Right cardiac atrium (tissue), 5 donors: ENCODE data around the gene TTC9B. TPM values are rescaled to one million over a fixed set of nuclear protein-coding genes. Genes with fewer than 3 reads are reported as not detected.
"Not testable (repeated sequence)": the region's sequence is repeated elsewhere in the genome, so short reads cannot be mapped to it uniquely, and the experiment has no call there.

Experiments used
- ATAC-seq, 2 donors: fragments of 200-7000 bp; cut with Tn5 transposase; one replicate each; pipeline versions ENCODE4 v1.8.0 to v1.9.1; 2020; ENCODE audit warnings: moderate library complexity in 2 of 2, mild to moderate bottlenecking in 1 of 2
- DNase-seq, 3 donors: peaks; one replicate each; pipeline ENCODE4 v3.0.0-alpha.2; 2020
- H3K27ac ChIP-seq: one replicate; pipeline ENCODE4 v1.5.1; 2013; ENCODE audit warnings: mild to moderate bottlenecking, low read length, control low read depth, moderate library complexity
- H3K27me3 ChIP-seq: one replicate; pipeline ENCODE4 v1.6.1; 2013; ENCODE audit not compliant: control insufficient read depth, insufficient read depth
- H3K4me1 ChIP-seq: one replicate; pipeline ENCODE4 v1.6.1; 2013; ENCODE audit warnings: low read length; ENCODE audit not compliant: control insufficient read depth, insufficient read depth
- H3K4me3 ChIP-seq: one replicate; pipeline ENCODE4 v1.5.1; 2013; ENCODE audit warnings: low read length, control low read depth
- H3K9me3 ChIP-seq: one replicate; pipeline ENCODE4 v1.6.1; 2013; ENCODE audit warnings: low read length; ENCODE audit not compliant: control insufficient read depth
- WGBS: extraction: QIAGEN DNeasy Blood & Tissue Kit; methylation state at CpG from one replicate; pipeline ENCODE4 v1.1.7; 2013; 5-methylcytosine and 5-hydroxymethylcytosine counted together
- intact Hi-C, 4 donors: fragments of 100-400 bp; cut with DNase I; formaldehyde crosslinking; loops; one replicate each; pipeline versions ENCODE4 v1.11.0 to v1.14.0; 2022 to 2023
- polyA plus RNA-seq: library from polyadenylated mRNA; stranded (reverse); fragments of 200-250 nt; gene quantifications from one replicate; pipeline ENCODE4 v1.2.3, GENCODE V29; 2013
- total RNA-seq, 4 donors: library from RNA; stranded (reverse); fragmentation: NEBNext Ultra II Directional; extraction: Animal tissue kit (Norgen Biotek cat#: 25700); gene quantifications; one replicate each; pipeline ENCODE4 v1.2.1, GENCODE V29; 2021
- donor health status: healthy with polysubstance abuse.
- donor health status: DM: no; HTN: yes; CAD: no.
- donor health status: DM: no; HTN: no; CAD: no.
- donor health status: DM: no; HTN: yes; CAD: no; lungs with severe emphysema.
- donor health status: DM: yes; HTN: yes; CAD: no.

The TTC9B gene
- total and polyA plus RNA-seq, 5 donors, result 0.11 TPM; not detected in 4

DNA sequence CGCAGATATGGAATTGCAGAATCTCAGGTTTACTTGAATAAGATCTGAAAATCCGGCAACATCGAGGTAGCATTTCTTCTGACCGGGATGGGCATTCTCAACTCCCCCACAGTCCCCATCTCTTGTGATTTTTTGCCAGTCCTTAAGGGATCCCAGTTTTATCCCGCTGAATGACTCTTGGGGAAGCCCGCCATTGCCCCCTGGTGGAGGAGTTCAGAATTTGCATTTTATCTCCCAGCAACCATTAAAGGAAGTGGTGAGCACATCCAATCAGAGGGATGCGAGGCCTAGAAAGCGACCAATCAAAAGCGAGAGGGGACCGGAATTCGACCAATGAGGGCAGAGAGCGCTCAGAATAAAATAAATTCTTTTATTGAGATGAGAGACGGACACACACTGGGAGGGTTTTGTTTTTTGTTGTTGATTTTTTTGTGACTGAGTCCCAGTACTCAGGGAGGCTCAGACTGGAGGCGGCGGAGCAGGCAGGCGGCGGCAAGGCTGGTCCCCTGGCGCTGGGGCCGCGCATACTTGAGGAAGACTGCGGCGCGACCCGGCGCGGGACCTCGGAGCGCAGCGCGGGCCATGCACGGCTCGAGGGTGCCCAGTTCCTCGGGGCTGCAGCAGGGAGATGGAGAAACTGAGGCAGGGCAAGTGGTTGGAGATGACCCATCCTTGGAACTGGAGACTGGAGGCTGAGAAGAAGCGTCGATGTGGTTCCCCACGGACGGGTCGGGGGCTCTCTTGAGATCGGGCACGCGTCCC is 3.9 kb upstream of the TTC9B start:
- no peaks in the 10 kb centered on the region for H3K9me3 ChIP-seq
- ATAC-seq, result peak; percentile 84 to 87
- intact Hi-C loops, result loop anchor here (5.0 to 10.0 kb wide), 3 partner anchors 77 to 85 kb away; no protein-coding TSS in a partner anchor
- no peaks in the 10 kb centered on the region for H3K27me3 ChIP-seq
- DNase-seq, result peak; percentile 80 to 84 (median 84)
- peaks cover 3% of the 10 kb centered on the region for H3K4me1 ChIP-seq
- WGBS, result 56% methylated on average over 41 of the region's 41 CpGs
- H3K27ac ChIP-seq, result no peak overlapping the region
- H3K4me3 ChIP-seq, result no peak overlapping the region

DNA sequence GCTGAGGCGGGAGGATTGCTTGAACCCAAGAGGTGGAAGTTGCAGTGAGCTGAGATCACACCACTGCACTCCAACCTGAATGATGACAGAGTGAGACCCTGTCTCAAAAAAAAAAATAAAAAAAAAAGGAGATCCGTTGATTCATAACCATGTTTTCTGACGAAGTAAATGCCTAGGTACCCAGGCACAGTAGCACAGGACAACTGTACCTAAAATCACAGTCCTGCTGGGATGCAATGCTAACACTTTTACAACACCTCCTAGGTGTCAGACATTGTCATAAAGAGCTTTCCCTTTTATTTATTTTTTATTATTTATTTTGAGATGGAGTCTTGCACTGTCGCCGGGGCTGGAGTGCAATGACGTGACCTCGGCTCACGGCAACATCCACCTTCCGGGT is 2.5 kb upstream of the TTC9B start:
- intact Hi-C loops, result loop anchor here (5.0 to 10.0 kb wide), 3 partner anchors 76 to 83 kb away; no protein-coding TSS in a partner anchor

GRCh38 chr19:40219721-40220276 is 1.6 kb upstream of the TTC9B start:
- no peak overlapping the region for H3K4me3 ChIP-seq
- H3K9me3 ChIP-seq, result no peaks in the 10 kb centered on the region
- H3K27me3 ChIP-seq, result no peaks in the 10 kb centered on the region
- intact Hi-C loops, result loop anchor here (5.0 to 10.0 kb wide), 3 partner anchors 75 to 82 kb away; no protein-coding TSS in a partner anchor
- no peak overlapping the region for H3K27ac ChIP-seq
- no peaks in the 10 kb centered on the region for H3K4me1 ChIP-seq
- 27% methylated on average over 8 of the region's 8 CpGs for WGBS
- ATAC-seq (no peak), DNase-seq (no peak)

More for the DNA sequence above, 2.5 kb upstream of the TTC9B start:
- Histone ChIP-seq H3K4me3 (no peak overlapping the region), H3K9me3 (no peaks in the 10 kb centered on the region), H3K4me1 (peaks cover 2% of the 10 kb centered on the region), H3K27me3 (no peaks in the 10 kb centered on the region), H3K27ac (no peak overlapping the region)
- ATAC-seq, result no peak
- DNase-seq, result no peak
- 86% methylated on average over 9 of the region's 9 CpGs for WGBS

- H3K4me1 ChIP-seq, ATAC-seq, intact Hi-C loops, H3K9me3 ChIP-seq, H3K27ac ChIP-seq, DNase-seq, H3K27me3 ChIP-seq, H3K4me3 ChIP-seq: not testable (repeated sequence)
- WGBS, result 77% methylated on average over 4 of the region's 4 CpGs
Observed at GRCh38 chr19:40219029-40219428, 845 bp upstream of the TTC9B start.

- intact Hi-C loops, result no loop called here
- WGBS, result 7% methylated on average over 54 of the region's 54 CpGs
Observed at GRCh38 chr19:40217027-40217810, 965 bp downstream of the TTC9B start.

GRCh38 chr19:40216777-40217026 is 1.5 kb downstream of the TTC9B start:
- 29% methylated on average over 9 of the region's 9 CpGs for WGBS
- Histone ChIP-seq H3K4me1 (no peaks in the 10 kb centered on the region), H3K27ac (no peak overlapping the region), H3K4me3 (no peak overlapping the region), H3K9me3 (no peaks in the 10 kb centered on the region), H3K27me3 (no peaks in the 10 kb centered on the region)
- no peak for ATAC-seq
- no peak for DNase-seq
- intact Hi-C loops, result no loop called here

More at GRCh38 chr19:40217027-40217810, 965 bp downstream of the TTC9B start:
- H3K27ac ChIP-seq, result no peak overlapping the region
- H3K4me3 ChIP-seq, result no peak overlapping the region
- ATAC-seq (no peak), DNase-seq (peak in 2 of 3 donors; percentile 63 to 65)
- H3K27me3 ChIP-seq, result no peaks in the 10 kb centered on the region
- H3K4me1 ChIP-seq, result no peaks in the 10 kb centered on the region
- no peaks in the 10 kb centered on the region for H3K9me3 ChIP-seq

GRCh38 chr19:40216013-40216776 is 2.0 kb downstream of the TTC9B start:
- ATAC-seq, result no peak
- intact Hi-C loops, result no loop called here
- Histone ChIP-seq H3K27me3 (no peaks in the 10 kb centered on the region), H3K4me3 (no peak overlapping the region), H3K9me3 (no peaks in the 10 kb centered on the region), H3K4me1 (no peaks in the 10 kb centered on the region), H3K27ac (no peak overlapping the region)
- no peak for DNase-seq
- WGBS, result 50% methylated on average over 23 of the region's 23 CpGs

DNA sequence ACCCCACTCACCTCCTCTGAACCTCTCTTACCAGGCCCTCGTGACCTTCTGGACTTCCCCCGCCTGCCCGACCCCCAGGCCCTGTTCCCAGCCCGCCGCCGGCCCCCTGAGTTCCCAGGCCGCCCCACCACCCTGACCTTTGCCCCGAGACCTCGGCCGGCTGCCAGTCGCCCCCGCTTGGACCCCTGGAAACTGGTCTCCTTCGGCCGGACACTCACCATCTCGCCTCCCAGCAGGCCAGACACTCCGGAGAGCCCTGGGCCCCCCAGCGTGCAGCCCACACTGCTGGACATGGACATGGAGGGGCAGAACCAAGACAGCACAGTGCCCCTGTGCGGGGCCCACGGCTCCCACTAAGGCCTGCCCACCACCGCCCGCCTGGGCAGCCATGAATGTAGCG is 3.2 kb downstream of the TTC9B start:
- Histone ChIP-seq H3K27ac (no peak overlapping the region), H3K4me1 (no peaks in the 10 kb centered on the region), H3K27me3 (no peaks in the 10 kb centered on the region), H3K4me3 (no peak overlapping the region), H3K9me3 (no peaks in the 10 kb centered on the region)
- DNase-seq, result peak in 1 of 3 donors; percentile 48
- ATAC-seq, result no peak
- intact Hi-C loops, result no loop called here
- WGBS, result 88% methylated on average over 22 of the region's 22 CpGs

DNA sequence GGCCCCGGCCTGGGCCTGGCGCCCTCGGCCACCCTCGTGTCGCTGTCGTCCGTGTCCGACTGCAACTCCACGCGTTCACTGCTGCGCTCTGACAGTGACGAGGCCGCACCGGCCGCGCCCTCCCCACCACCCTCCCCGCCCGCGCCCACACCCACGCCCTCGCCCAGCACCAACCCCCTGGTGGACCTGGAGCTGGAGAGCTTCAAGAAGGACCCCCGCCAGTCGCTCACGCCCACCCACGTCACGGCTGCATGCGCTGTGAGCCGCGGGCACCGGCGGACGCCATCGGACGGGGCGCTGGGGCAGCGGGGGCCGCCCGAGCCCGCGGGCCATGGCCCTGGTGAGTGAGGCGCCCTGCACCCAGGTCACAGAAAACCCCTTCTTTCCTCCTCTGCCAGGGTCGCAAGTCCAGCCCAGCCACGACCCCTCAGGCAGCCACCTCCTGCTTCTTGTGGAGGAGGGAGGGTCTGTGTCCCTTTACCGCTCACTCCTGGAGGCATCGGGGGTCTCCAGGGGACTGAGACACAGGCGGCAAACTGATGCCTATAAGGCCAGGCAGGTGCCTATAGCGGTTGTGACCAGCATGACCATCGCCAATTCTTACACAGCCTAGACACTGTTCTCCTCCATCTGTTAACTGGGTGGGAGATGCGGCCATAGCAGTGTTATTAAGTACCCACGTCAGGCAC is 4.2 kb downstream of the TTC9B start:
- WGBS, result 89% methylated on average over 50 of the region's 50 CpGs
- H3K27me3 ChIP-seq, result no peaks in the 10 kb centered on the region
- no peak overlapping the region for H3K4me3 ChIP-seq
- no peak overlapping the region for H3K27ac ChIP-seq
- ATAC-seq, result no peak
- intact Hi-C loops, result no loop called here
- peak in 1 of 3 donors; percentile 53 for DNase-seq
- no peaks in the 10 kb centered on the region for H3K9me3 ChIP-seq
- no peaks in the 10 kb centered on the region for H3K4me1 ChIP-seq

GRCh38 chr19:40213251-40213829 is 4.8 kb downstream of the TTC9B start:
- WGBS, result 84% methylated on average over 53 of the region's 53 CpGs
- Histone ChIP-seq H3K4me3 (no peak overlapping the region), H3K4me1 (no peaks in the 10 kb centered on the region)

More at GRCh38 chr19:40213251-40213829, 4.8 kb downstream of the TTC9B start:
- Histone ChIP-seq H3K27me3 (no peaks in the 10 kb centered on the region), H3K27ac (no peak overlapping the region), H3K9me3 (no peaks in the 10 kb centered on the region)
- ATAC-seq, result no peak
- DNase-seq, result peak in 1 of 3 donors; percentile 40
- intact Hi-C loops, result no loop called here
